Retinal pigment epithelial cell (primary cell): Measurements from ENCODE around the gene GRAMD1B.
A peak's percentile ranks its signal among the peaks of the same experiment; 100 is the strongest.

Experiments
- DNase-seq: peaks from one replicate; pipeline ENCODE4 v3.0.0-alpha.2; 2010; ENCODE audit warnings: low read depth
- H3K4me3 ChIP-seq: 2 replicates; pipeline ENCODE4 v1.5.1; 2011; ENCODE audit warnings: mild to moderate bottlenecking, low read length, control low read depth, moderate library complexity
- CTCF ChIP-seq: conservative IDR thresholded peaks from 2 replicates; pipeline ENCODE4 v1.5.1; 2011; ENCODE audit warnings: low read depth, low read length, control low read depth, inconsistent platforms

GRAMD1B gene

GRCh38 chr11:123587559-123587958 lies 157.5 kb downstream of the GRAMD1B start:
- H3K4me3 ChIP-seq = no peak overlapping the region
- DNase-seq = no peak
- no peak for TF ChIP-seq CTCF

- no peak overlapping the region for H3K4me3 ChIP-seq
- TF ChIP-seq CTCF = no peak
- no peak for DNase-seq
Measured at GRCh38 chr11:123588117-123588863, 158.2 kb downstream of the GRAMD1B start.

GRCh38 chr11:123588864-123589262 lies 158.8 kb downstream of the GRAMD1B start:
- no peak for DNase-seq
- no peak overlapping the region for H3K4me3 ChIP-seq
- TF ChIP-seq CTCF = no peak

- peak; percentile 58 for DNase-seq
- H3K4me3 ChIP-seq = no peak overlapping the region
- no peak for TF ChIP-seq CTCF
Measured at GRCh38 chr11:123590296-123590912, 160.3 kb downstream of the GRAMD1B start.

- H3K4me3 ChIP-seq = no peak overlapping the region
- no peak for DNase-seq
- no peak for TF ChIP-seq CTCF
Measured at GRCh38 chr11:123593570-123593969, 163.5 kb downstream of the GRAMD1B start.

- no peak for DNase-seq
- no peak overlapping the region for H3K4me3 ChIP-seq
- no peak for TF ChIP-seq CTCF
Measured at GRCh38 chr11:123594188-123594901, 164.3 kb downstream of the GRAMD1B start.
